Mesenteric fat pad (tissue), 1 donor: ENCODE measurements around the gene SLC41A3. TPM values are rescaled to one million over a fixed set of nuclear protein-coding genes. Genes with fewer than 3 reads are reported as not detected.

ENCODE experiments used
- DNase-seq: peaks from one replicate; pipeline ENCODE4 v3.0.0-alpha.2; 2020; ENCODE audit warnings: low spot score
- long read RNA-seq: library from polyadenylated mRNA; unstranded; transcript quantifications from one replicate; pipeline ENCODE4 v2.0.0, GENCODE V29; 2020
- total RNA-seq: library from RNA; stranded (reverse); fragmentation: NEBNext Ultra II Directional; extraction: Animal tissue kit (Norgen Biotek cat#: 25700); gene quantifications from one replicate; pipeline ENCODE4 v1.2.1, GENCODE V29; 2021
- donor health status: DM: yes; HTN: yes; CAD: no.

The SLC41A3 gene
- total RNA-seq, result 35.7 TPM
- long read RNA-seq, transcript SLC41A3-201 (12 exons, 1,797 nt), result minor isoform, 20 of 78 reads
- long read RNA-seq, transcript SLC41A3-203 (11 exons, 2,169 nt), result major isoform, 28 of 78 reads
- long read RNA-seq, partial matches to known transcripts, result 19 of 78 reads
- long read RNA-seq, other reads (novel, unspliced or antisense), result 9 of 78 reads

- DNase-seq, result peak; percentile 96
Observed at GRCh38 chr3:126083913-126084767, at the start of gene SLC41A3. TSS of gene SLC41A3 (minus strand) at chr3:126084124. CDS start at chr3:126068219, 15,905 bp downstream.

- peak; percentile 78 for DNase-seq
Observed at GRCh38 chr3:126133606-126134005, 49.7 kb upstream of the SLC41A3 start.

- peak; percentile 47 for DNase-seq
Observed at GRCh38 chr3:126132751-126133511, 49.0 kb upstream of the SLC41A3 start.

- peak; percentile 86 for DNase-seq
Observed at GRCh38 chr3:126131881-126132750, 48.2 kb upstream of the SLC41A3 start.

- DNase-seq, result peak; percentile 81
Observed at GRCh38 chr3:126130981-126131745, 47.2 kb upstream of the SLC41A3 start.

- peak; percentile 80 for DNase-seq
Observed at GRCh38 chr3:126130081-126130855, 46.3 kb upstream of the SLC41A3 start.

- DNase-seq, result peak; percentile 87
Observed at GRCh38 chr3:126129398-126129891, 45.5 kb upstream of the SLC41A3 start.

GRCh38 chr3:126128504-126129397 lies 44.8 kb upstream of the SLC41A3 start:
- DNase-seq, result peak; percentile 87

- DNase-seq, result peak; percentile 87
Observed at GRCh38 chr3:126127904-126128303, 44.0 kb upstream of the SLC41A3 start.

GRCh38 chr3:126127452-126127851 lies 43.5 kb upstream of the SLC41A3 start:
- DNase-seq, result peak; percentile 78

GRCh38 chr3:126126811-126127431 lies 43.0 kb upstream of the SLC41A3 start:
- peak; percentile 75 for DNase-seq

- peak; percentile 80 for DNase-seq
Observed at GRCh38 chr3:126126286-126126685, 42.4 kb upstream of the SLC41A3 start.

GRCh38 chr3:126125781-126126251 lies 41.9 kb upstream of the SLC41A3 start:
- DNase-seq, result no peak

- peak; percentile 49 for DNase-seq
Observed at GRCh38 chr3:126125341-126125740, 41.4 kb upstream of the SLC41A3 start.

GRCh38 chr3:126124896-126125295 lies 41.0 kb upstream of the SLC41A3 start:
- DNase-seq, result peak; percentile 77

GRCh38 chr3:126124148-126124868 lies 40.4 kb upstream of the SLC41A3 start:
- DNase-seq, result peak; percentile 76

GRCh38 chr3:126121632-126122031 lies 37.7 kb upstream of the SLC41A3 start:
- peak; percentile 49 for DNase-seq
